HG03575 (cell line): ENCODE results near the gene SLC16A8.
"Not testable (repeated sequence)": the region's sequence is repeated elsewhere in the genome, so short reads cannot be mapped to it uniquely, and the experiment has no call there.

Source experiments
- ATAC-seq: cut with Tn5 transposase; IDR thresholded peaks from one replicate; pipeline ENCODE4 v1.9.1; 2021; ENCODE audit not compliant: unreplicated experiment, insufficient number of reproducible peaks, low FRiP score; ENCODE audit errors: extremely low read depth

SLC16A8 gene

GRCh38 chr22:38056969-38057891 is 26.8 kb downstream of the SLC16A8 start, which contains the start of gene PICK1:
Gene PICK1 (plus strand): TSS chr22:38057404. CDS start chr22:38057810, 406 bp downstream.
- ATAC-seq, result no peak

- no peak for ATAC-seq
These were observed 31.8 kb downstream of the SLC16A8 start for GRCh38 chr22:38051900-38052862.

- ATAC-seq, result no peak
These were observed 32.7 kb downstream of the SLC16A8 start for GRCh38 chr22:38051261-38051660.

- ATAC-seq, result no peak
These were observed 33.3 kb downstream of the SLC16A8 start for GRCh38 chr22:38050720-38051119.

- no peak for ATAC-seq
These were observed 34.0 kb downstream of the SLC16A8 start for GRCh38 chr22:38049812-38050619.

- ATAC-seq, result no peak
These were observed 37.8 kb downstream of the SLC16A8 start for GRCh38 chr22:38046070-38046748.

- no peak for ATAC-seq
These were observed 40.6 kb downstream of the SLC16A8 start for GRCh38 chr22:38043151-38044039.

GRCh38 chr22:38042488-38042790 is 41.5 kb downstream of the SLC16A8 start:
- no peak for ATAC-seq

- no peak for ATAC-seq
These were observed 42.1 kb downstream of the SLC16A8 start for GRCh38 chr22:38041760-38042487.

- no peak for ATAC-seq
These were observed 42.8 kb downstream of the SLC16A8 start for GRCh38 chr22:38040953-38041759.

GRCh38 chr22:38038890-38039812 is 44.8 kb downstream of the SLC16A8 start:
- no peak for ATAC-seq

GRCh38 chr22:38038426-38038825 is 45.6 kb downstream of the SLC16A8 start:
- ATAC-seq, result no peak

GRCh38 chr22:38037367-38038150 is 46.4 kb downstream of the SLC16A8 start:
- ATAC-seq, result not testable (repeated sequence)

GRCh38 chr22:38036392-38037062 is 47.5 kb downstream of the SLC16A8 start:
- ATAC-seq, result no peak
